GM19452 (cell line): ENCODE data around the gene MACC1.
"Not testable (repeated sequence)": the region's sequence is repeated elsewhere in the genome, so short reads cannot be mapped to it uniquely, and the experiment has no call there.

Source experiments
- ATAC-seq: cut with Tn5 transposase; IDR thresholded peaks from one replicate; pipeline ENCODE4 v1.9.1; 2021; ENCODE audit not compliant: unreplicated experiment

The MACC1 gene

GRCh38 chr7:20133803-20134202 is 83.4 kb downstream of the MACC1 start:
- ATAC-seq: no peak

- no peak for ATAC-seq
These were observed 84.6 kb downstream of the MACC1 start for GRCh38 chr7:20132585-20132984.

GRCh38 chr7:20131776-20132175 is 85.4 kb downstream of the MACC1 start:
- no peak for ATAC-seq

DNA sequence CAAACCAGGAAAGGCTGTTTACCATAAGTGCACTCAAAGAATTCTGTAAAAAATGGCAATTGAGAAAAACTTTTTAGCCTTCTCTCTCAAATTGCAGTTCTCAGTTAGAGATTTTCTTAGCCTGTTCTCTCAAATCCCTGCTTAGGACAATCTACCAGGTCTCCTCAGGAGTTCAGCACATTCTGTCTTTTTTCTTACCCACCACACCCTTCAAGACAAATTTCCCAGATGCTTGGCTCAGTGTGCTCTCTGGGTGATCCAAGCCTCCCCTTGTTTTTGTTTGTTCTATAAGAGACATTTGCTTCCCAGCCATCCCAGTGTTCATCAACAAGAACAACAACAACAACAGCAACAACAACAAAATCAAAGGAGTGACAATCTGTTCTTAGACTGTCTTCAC is 87.3 kb downstream of the MACC1 start:
- no peak for ATAC-seq

- ATAC-seq: no peak
These were observed 89.2 kb downstream of the MACC1 start for GRCh38 chr7:20128001-20128400.

- not testable (repeated sequence) for ATAC-seq
These were observed 91.1 kb downstream of the MACC1 start for GRCh38 chr7:20126060-20126459.

GRCh38 chr7:20124087-20124486 is 93.1 kb downstream of the MACC1 start:
- not testable (repeated sequence) for ATAC-seq

DNA sequence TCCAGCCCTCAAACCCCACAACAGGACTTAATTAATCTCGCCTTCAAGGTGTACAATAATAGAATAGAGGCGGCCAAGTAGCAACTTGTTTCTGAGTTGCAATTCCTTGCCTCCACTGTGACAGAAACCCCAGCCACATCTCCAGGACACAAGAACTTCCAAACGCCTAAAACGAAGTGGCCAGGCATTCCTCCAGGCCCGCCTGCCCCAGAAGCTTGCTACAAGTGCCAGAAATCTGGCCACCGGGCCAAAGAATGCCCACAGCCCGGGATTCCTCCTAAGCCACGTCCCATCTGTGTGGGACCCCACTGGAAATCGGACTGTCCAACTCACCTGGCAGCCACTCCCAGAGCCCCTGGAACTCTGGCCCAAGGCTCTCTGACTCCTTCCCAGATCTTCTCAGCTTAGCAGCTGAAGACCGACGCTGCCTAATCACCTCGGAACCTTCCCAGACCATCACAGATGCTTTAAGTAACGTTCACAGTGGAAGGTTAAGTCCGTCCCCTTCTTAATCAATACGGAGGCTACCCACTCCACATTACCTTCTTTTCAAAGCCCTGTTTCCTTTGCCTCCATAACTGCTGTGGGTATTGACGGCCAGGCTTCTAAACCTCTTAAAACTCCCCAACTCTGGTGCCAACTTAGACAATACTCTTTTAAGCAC is 94.4 kb downstream of the MACC1 start:
- ATAC-seq: not testable (repeated sequence)

DNA sequence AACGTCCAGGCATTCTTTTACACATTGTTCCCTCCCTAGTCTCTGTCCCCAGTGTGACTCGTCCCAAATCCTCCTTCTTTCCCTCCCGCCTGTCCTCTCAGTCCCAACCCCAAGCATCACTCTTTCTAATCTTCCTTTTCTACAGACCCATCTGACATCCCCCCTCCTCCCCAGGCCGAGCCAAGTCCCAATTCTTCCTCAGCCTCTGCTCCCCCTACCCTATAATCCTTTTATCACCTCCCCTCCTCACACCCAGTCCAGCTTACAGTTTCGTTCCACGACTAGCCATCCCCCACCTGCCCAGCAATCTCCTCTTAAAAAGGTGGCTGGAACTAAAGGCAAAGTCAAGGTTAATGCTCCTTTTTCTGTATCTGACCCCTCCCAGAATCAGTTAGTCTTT is 95.1 kb downstream of the MACC1 start:
- ATAC-seq: no peak

GRCh38 chr7:20121404-20121803 is 95.8 kb downstream of the MACC1 start:
- no peak for ATAC-seq

GRCh38 chr7:20120611-20121168 is 96.5 kb downstream of the MACC1 start:
- not testable (repeated sequence) for ATAC-seq

GRCh38 chr7:20116869-20117268 is 100.3 kb downstream of the MACC1 start:
- ATAC-seq: no peak

- ATAC-seq: peak; percentile 84
These were observed 102.7 kb downstream of the MACC1 start for GRCh38 chr7:20114468-20114867.

DNA sequence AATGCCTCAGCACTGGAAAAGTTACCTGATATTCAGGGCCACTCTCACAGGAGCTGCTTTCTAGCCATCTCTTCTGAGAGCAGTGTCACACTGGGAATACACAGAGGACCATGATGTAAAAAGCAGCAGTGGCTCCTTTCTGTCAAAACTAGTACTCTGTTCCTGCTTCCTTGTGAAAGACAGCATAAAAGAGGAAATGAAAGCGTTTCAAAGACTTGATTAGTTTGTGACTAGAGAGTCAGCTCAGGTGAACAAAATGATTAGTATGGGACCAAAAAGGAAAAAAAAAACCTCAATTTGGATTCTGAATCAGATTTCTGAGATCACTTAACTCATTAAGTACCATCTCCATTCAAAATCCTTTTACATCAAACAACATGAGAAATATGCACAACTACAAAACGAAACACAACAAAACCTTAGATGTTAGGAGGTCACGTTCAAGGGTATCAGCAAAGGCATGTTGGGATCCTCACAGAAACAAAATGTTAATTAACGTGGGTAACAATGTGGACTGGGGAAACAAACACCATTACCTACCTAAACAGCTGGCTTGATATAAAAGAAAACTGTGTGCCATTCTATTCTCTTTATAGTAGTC is 103.7 kb downstream of the MACC1 start:
- ATAC-seq: peak; percentile 78

- no peak for ATAC-seq
These were observed 104.5 kb downstream of the MACC1 start for GRCh38 chr7:20112696-20113095.

GRCh38 chr7:20111821-20112542 is 105.2 kb downstream of the MACC1 start:
- no peak for ATAC-seq

- no peak for ATAC-seq
These were observed 109.6 kb downstream of the MACC1 start for GRCh38 chr7:20107582-20107981.

DNA sequence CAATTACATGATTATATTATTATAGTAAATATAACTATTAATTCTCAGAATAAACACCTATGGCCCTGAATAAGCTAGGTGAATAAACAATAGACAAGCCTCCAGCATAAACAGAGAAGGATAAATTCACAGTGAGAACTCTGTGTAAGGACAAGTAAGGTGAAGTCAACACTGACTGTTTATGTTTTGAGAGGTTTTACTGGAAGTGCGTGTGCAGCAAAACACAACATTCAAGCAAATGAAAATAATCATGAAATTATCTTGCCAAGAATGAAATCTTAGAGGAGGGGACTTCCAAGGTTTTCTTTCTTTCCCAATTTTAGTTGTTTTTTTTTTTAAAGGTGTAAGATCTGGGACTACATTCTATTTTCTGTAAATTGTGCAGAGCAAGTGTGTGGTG is 112.5 kb downstream of the MACC1 start:
- no peak for ATAC-seq

DNA sequence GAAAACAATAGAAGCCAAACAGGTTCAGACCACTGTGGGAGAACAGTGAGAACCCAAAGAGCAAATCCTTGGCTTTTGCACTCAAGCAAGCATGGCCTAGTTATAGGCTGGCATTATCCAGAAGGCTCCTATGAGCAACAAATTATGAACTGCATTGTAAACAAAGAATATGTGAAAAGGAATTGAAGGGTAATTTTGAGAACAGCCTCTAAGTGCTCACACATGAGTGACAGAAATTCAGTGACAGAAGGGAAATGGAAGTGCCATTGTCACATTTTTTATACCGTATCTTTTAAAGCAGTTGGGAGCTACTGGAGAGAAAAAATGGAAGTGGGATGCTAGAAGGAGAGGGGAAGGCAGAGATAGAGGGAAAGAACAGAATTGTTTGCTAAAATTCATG is 114.2 kb downstream of the MACC1 start:
- no peak for ATAC-seq

DNA sequence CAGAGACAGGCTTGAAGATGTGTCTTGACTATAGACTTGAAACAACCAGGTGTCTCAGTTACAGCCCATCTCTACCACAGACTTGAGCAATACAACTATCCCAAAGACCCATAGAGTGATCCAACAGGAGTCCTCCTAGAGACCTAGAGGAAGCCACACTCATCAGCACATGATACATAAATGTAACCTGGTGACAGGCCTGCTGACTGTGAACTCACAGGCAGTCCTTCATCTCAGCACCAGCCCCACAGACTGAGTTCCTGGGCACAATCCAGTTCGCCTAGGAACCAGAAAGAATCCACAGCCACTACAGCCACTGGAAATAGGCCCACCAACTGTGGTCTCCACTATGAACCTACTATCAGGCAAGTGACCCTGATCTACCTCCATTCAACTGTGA is 121.3 kb downstream of the MACC1 start:
- no peak for ATAC-seq

GRCh38 chr7:20095436-20095835 is 121.7 kb downstream of the MACC1 start:
- no peak for ATAC-seq

DNA sequence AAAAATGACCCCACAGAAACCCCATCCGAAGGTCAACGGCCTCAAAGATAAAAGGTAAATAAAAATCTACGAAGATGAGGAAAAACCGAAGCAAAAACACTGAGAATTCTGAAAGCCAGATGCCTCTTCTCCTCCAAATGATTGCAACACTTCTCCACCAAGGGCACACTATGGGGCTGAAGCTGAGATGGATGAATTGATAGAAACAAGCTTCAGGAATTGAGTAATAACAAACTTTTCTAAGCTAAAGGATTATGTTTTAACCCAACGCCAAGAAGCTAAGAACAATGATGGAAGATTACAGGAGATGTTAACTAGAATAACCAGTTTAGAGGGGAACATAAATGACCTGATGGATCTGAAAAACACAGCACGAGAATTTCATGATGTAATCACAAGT is 127.8 kb downstream of the MACC1 start:
- no peak for ATAC-seq
